HepG2 (cell line): Measurements from ENCODE around the gene CNKSR3. TPM values are rescaled to one million over a fixed set of nuclear protein-coding genes. Genes with fewer than 3 reads are reported as not detected.

Source experiments
- ATF7-NPFF ChIP-seq: sonication (generic); formaldehyde crosslinking; IDR thresholded peaks from 2 replicates; pipeline ENCODE4 v1.8.1; 2023; ENCODE audit warnings: mild to moderate bottlenecking, low read depth, missing genetic modification reagents, moderate library complexity
- BCL6 ChIP-seq: IDR thresholded peaks from 2 replicates; pipeline ENCODE4 v1.6.1; 2016; ENCODE audit warnings: missing genetic modification reagents, missing compliant biosample characterization
- FOXP1 ChIP-seq, 2 experiments: fragments of 450-650 bp in 1 of 2; IDR thresholded peaks; 2 replicates each; pipeline ENCODE4 v1.6.1; 2017 to 2018; ENCODE audit warnings: antibody characterized with exemption in 1 of 2
- HCFC1 ChIP-seq: fragments of 150-350 bp; IDR thresholded peaks from 2 replicates; pipeline ENCODE4 v1.6.1; 2014; ENCODE audit warnings: low read depth, low read length
- HMG20B ChIP-seq: conservative IDR thresholded peaks from 2 replicates; pipeline ENCODE4 v1.6.1; 2016; ENCODE audit warnings: missing genetic modification reagents, missing compliant biosample characterization
- KMT2A ChIP-seq: sonication (generic); formaldehyde crosslinking; IDR thresholded peaks from 2 replicates; pipeline ENCODE4 v1.4.0; 2020; ENCODE audit warnings: missing genetic modification reagents
- MXD1 ChIP-seq: sonication (generic); formaldehyde crosslinking; IDR thresholded peaks from 2 replicates; pipeline ENCODE4 v1.4.0; 2020; ENCODE audit warnings: mild to moderate bottlenecking, missing genetic modification reagents
- MXD4 ChIP-seq: IDR thresholded peaks from 2 replicates; pipeline ENCODE4 v1.6.1; 2016; ENCODE audit warnings: mild to moderate bottlenecking, missing biosample characterization, missing genetic modification reagents
- NCOR1 ChIP-seq: fragments of 200-600 bp; sonication (generic); IDR thresholded peaks from 2 replicates; pipeline ENCODE4 v1.7.0; 2017; ENCODE audit warnings: antibody characterized with exemption, low read length, borderline replicate concordance
- RBAK ChIP-seq: sonication (generic); formaldehyde crosslinking; IDR thresholded peaks from 2 replicates; pipeline ENCODE4 v1.5.1; 2020; ENCODE audit warnings: mild to moderate bottlenecking, missing genetic modification reagents
- UBTF ChIP-seq: sonication (generic); formaldehyde crosslinking; IDR thresholded peaks from 2 replicates; pipeline ENCODE4 v1.4.0; 2020; ENCODE audit warnings: mild to moderate bottlenecking, missing genetic modification reagents
- ZC3H13 ChIP-seq: sonication (generic); formaldehyde crosslinking; IDR thresholded peaks from 2 replicates; pipeline ENCODE4 v1.8.1; 2023; ENCODE audit warnings: mild to moderate bottlenecking, missing genetic modification reagents, moderate library complexity
- ZNF18 ChIP-seq: sonication (generic); formaldehyde crosslinking; IDR thresholded peaks from 2 replicates; pipeline ENCODE4 v1.8.0; 2022; ENCODE audit warnings: mild to moderate bottlenecking, missing genetic modification reagents; ENCODE audit not compliant: insufficient replicate concordance
- ZNF20 ChIP-seq: sonication (generic); formaldehyde crosslinking; IDR thresholded peaks from 2 replicates; pipeline ENCODE4 v1.4.0; 2020; ENCODE audit warnings: mild to moderate bottlenecking, moderate library complexity, missing genetic modification reagents
- ZNF225 ChIP-seq: sonication (generic); formaldehyde crosslinking; IDR thresholded peaks from 2 replicates; pipeline ENCODE4 v1.4.0; 2020; ENCODE audit warnings: mild to moderate bottlenecking, missing genetic modification reagents
- ZNF296 ChIP-seq: sonication (generic); formaldehyde crosslinking; conservative IDR thresholded peaks from 2 replicates; pipeline ENCODE4 v1.5.0; 2020; ENCODE audit warnings: mild to moderate bottlenecking, missing genetic modification reagents
- ZNF431 ChIP-seq: sonication (generic); formaldehyde crosslinking; IDR thresholded peaks from 2 replicates; pipeline ENCODE4 v1.9.0; 2022; ENCODE audit warnings: missing genetic modification reagents, low read depth, mild to moderate bottlenecking, borderline replicate concordance
- ZNF547 ChIP-seq: sonication (generic); formaldehyde crosslinking; IDR thresholded peaks from 2 replicates; pipeline ENCODE4 v1.5.1; 2020; ENCODE audit warnings: mild to moderate bottlenecking, missing genetic modification reagents
- ZNF614 ChIP-seq: IDR thresholded peaks from 2 replicates; pipeline ENCODE4 v1.6.1; 2018; ENCODE audit warnings: missing biosample characterization, missing genetic modification reagents, inconsistent platforms, borderline replicate concordance
- ZNF740 ChIP-seq: sonication (generic); formaldehyde crosslinking; IDR thresholded peaks from 2 replicates; pipeline ENCODE4 v1.4.0; 2020; ENCODE audit warnings: missing genetic modification reagents
- ZNF800 ChIP-seq: sonication (generic); formaldehyde crosslinking; IDR thresholded peaks from 2 replicates; pipeline ENCODE4 v1.4.0; 2020; ENCODE audit warnings: missing genetic modification reagents
- polyA plus RNA-seq, 8 experiments: library from polyadenylated mRNA; depleted of rRNA in 3 of 8; stranded (reverse) in 7 of 8; unstranded in 1 of 8; fragments of >200 nt; fragmentation: Illumina TruSeq in 4 of 8; extraction: Trizol in 4 of 8; gene quantifications; 2 replicates each; pipeline versions ENCODE4 v1.2.1 to v1.2.3, GENCODE V29; 2011 to 2016; ENCODE audit warnings: low read depth in 4 of 8, missing spikeins in 1 of 8, mixed read lengths in 1 of 8; ENCODE audit not compliant: insufficient read depth in 1 of 8
- total RNA-seq, 5 experiments: library from RNA; depleted of rRNA; stranded (reverse); fragments of >200 nt; fragmentation: Illumina TruSeq; extraction: Trizol; gene quantifications; 2 replicates each; pipeline ENCODE4 v1.2.3, GENCODE V29; 2016; ENCODE audit warnings: low read depth in 1 of 5
- TF ChIP-seq, protein P1 (sequence below): sonication (generic); formaldehyde crosslinking; IDR thresholded peaks from 2 replicates; pipeline ENCODE4 v1.8.1; 2023; ENCODE audit warnings: mild to moderate bottlenecking, missing genetic modification reagents, borderline replicate concordance

The CNKSR3 gene
- total and polyA plus RNA-seq, 2 of the 13 experiments (the other 11 are each of a cell fraction or from before 2014, with no cell fraction given) = 9.2 to 38.6 TPM

- peak; percentile 27; the same call in 1 of the 2 replicates for TF ChIP-seq MXD4 (CRISPR knock-in tag)
- TF ChIP-seq BCL6 = peak; percentile 85
- no peak for TF ChIP-seq ZC3H13 (CRISPR knock-in tag)
- 0 out of 2 replicates have a peak, but pooled peaks have one; percentile 29 for TF ChIP-seq HMG20B (CRISPR knock-in tag)
- peak; percentile 51; the same call in 1 of the 2 replicates for TF ChIP-seq NCOR1
- no peak for TF ChIP-seq ZNF431
- TF ChIP-seq RBAK = no peak
- TF ChIP-seq HCFC1 = no peak
- TF ChIP-seq UBTF (CRISPR knock-in tag) = no peak
- no peak for TF ChIP-seq MXD1 (CRISPR knock-in tag)
- TF ChIP-seq ZNF225 = no peak
- TF ChIP-seq ZNF547 (CRISPR knock-in tag) = no peak
- TF ChIP-seq KMT2A (CRISPR knock-in tag) = no peak
- TF ChIP-seq ZNF740 (CRISPR knock-in tag) = no peak
- TF ChIP-seq, protein P1, sequence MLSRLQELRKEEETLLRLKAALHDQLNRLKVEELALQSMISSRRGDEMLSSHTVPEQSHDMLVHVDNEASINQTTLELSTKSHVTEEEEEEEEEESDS (CRISPR knock-in tag) = no peak
- TF ChIP-seq ZNF800 (CRISPR knock-in tag) = peak; percentile 22; the same call in 1 of the 2 replicates
- TF ChIP-seq FOXP1 (IDR thresholded peaks at IDR 0.05) = no peak
- peak; percentile 29; the same call in 1 of the 2 replicates for TF ChIP-seq FOXP1 (CRISPR knock-in tag; IDR thresholded peaks at IDR 0.05)
- TF ChIP-seq ZNF614 (CRISPR knock-in tag) = no peak
- no peak for TF ChIP-seq ZNF18 (CRISPR knock-in tag)
- TF ChIP-seq ZNF296 (CRISPR knock-in tag) = no peak
- no peak for TF ChIP-seq ATF7-NPFF (CRISPR knock-in tag)
- TF ChIP-seq ZNF20 = no peak
Observed at GRCh38 chr6:154500769-154501577, 9.5 kb downstream of the CNKSR3 start (continued).
